HK-2 (cell line): ENCODE data around the gene HHAT.

ENCODE experiments used
- DNase-seq: peaks from one replicate; pipeline ENCODE4 v3.0.0-alpha.2; 2018; ENCODE audit not compliant: unreplicated experiment

The HHAT gene

GRCh38 chr1:210440081-210440480 lies 111.4 kb downstream of the HHAT start:
- no peak for DNase-seq

- no peak for DNase-seq
Observed at GRCh38 chr1:210441028-210441427, 112.3 kb downstream of the HHAT start.

- DNase-seq = no peak
Observed at GRCh38 chr1:210445485-210445884, 116.8 kb downstream of the HHAT start.

GRCh38 chr1:210445931-210446330 lies 117.2 kb downstream of the HHAT start:
- no peak for DNase-seq

- peak; percentile 81 for DNase-seq
Observed at GRCh38 chr1:210446479-210446878, 117.8 kb downstream of the HHAT start.

GRCh38 chr1:210447456-210448057 lies 118.9 kb downstream of the HHAT start:
- no peak for DNase-seq

GRCh38 chr1:210448297-210448892 lies 119.7 kb downstream of the HHAT start:
- DNase-seq = peak; percentile 34

- no peak for DNase-seq
Observed at GRCh38 chr1:210455840-210456603, 127.3 kb downstream of the HHAT start.

- DNase-seq = no peak
Observed at GRCh38 chr1:210456731-210457255, 128.1 kb downstream of the HHAT start.

GRCh38 chr1:210457568-210457967 lies 128.9 kb downstream of the HHAT start:
- no peak for DNase-seq

- DNase-seq = peak; percentile 91
Observed at GRCh38 chr1:210464519-210465039, 135.9 kb downstream of the HHAT start.

- no peak for DNase-seq
Observed at GRCh38 chr1:210465150-210465549, 136.4 kb downstream of the HHAT start.

GRCh38 chr1:210467440-210468043 lies 138.8 kb downstream of the HHAT start:
- DNase-seq = no peak

- DNase-seq = no peak
Observed at GRCh38 chr1:210469441-210469840, 140.7 kb downstream of the HHAT start.

GRCh38 chr1:210475321-210475720 lies 146.6 kb downstream of the HHAT start:
- DNase-seq = no peak

- DNase-seq = no peak
Observed at GRCh38 chr1:210475806-210476205, 147.1 kb downstream of the HHAT start.

GRCh38 chr1:210476730-210477129 lies 148.0 kb downstream of the HHAT start:
- no peak for DNase-seq

- no peak for DNase-seq
Observed at GRCh38 chr1:210477328-210477924, 148.7 kb downstream of the HHAT start.

GRCh38 chr1:210478820-210479219 lies 150.1 kb downstream of the HHAT start:
- no peak for DNase-seq

GRCh38 chr1:210482491-210482890 lies 153.8 kb downstream of the HHAT start:
- no peak for DNase-seq

- DNase-seq = no peak
Observed at GRCh38 chr1:210482945-210483617, 154.4 kb downstream of the HHAT start.
